WTC11 (cell line): ENCODE data around the gene CLDN7. TPM values are rescaled to one million over a fixed set of nuclear protein-coding genes. Genes with fewer than 3 reads are reported as not detected.
A peak's percentile ranks its signal among the peaks of the same experiment; 100 is the strongest.

Source experiments
- ATAC-seq: fragments of 200-7000 bp; cut with Tn5 transposase; 2 replicates; pipeline ENCODE4 v1.10.0; 2021; ENCODE audit warnings: mild to moderate bottlenecking, moderate library complexity
- CTCF ChIA-PET: fragments of 300-600 bp; sonication (Branson Sonifier 250); formaldehyde crosslinking; loops from one replicate; lab custom pipeline; 2021; ENCODE audit warnings: antibody characterized with exemption; lab: Charles Lee
- POLR2A ChIA-PET: fragments of 350-600 bp; sonication (Branson Sonifier 250); formaldehyde crosslinking; loops from one replicate; lab custom pipeline; 2021; ENCODE audit warnings: antibody characterized with exemption; lab: Charles Lee
- DNase-seq: peaks from one replicate; pipeline ENCODE4 v3.0.0; 2021; ENCODE audit warnings: low spot score
- H3K27ac Mint-ChIP-seq: 2 replicates; pipeline ENCODE4 v1.8.0; 2021; ENCODE audit warnings: mixed read lengths
- H3K27me3 Mint-ChIP-seq: 2 replicates; pipeline ENCODE4 v1.8.0; 2021; ENCODE audit warnings: low read depth, mild to moderate bottlenecking, moderate library complexity, mixed read lengths
- H3K36me3 Mint-ChIP-seq: 2 replicates; pipeline ENCODE4 v1.8.0; 2021; ENCODE audit warnings: mixed read lengths
- H3K4me1 Mint-ChIP-seq: 2 replicates; pipeline ENCODE4 v1.8.0; 2022; ENCODE audit warnings: mixed read lengths
- H3K4me3 Mint-ChIP-seq: 2 replicates; pipeline ENCODE4 v1.8.0; 2021; ENCODE audit warnings: mild to moderate bottlenecking, moderate library complexity, mixed read lengths
- H3K9me3 Mint-ChIP-seq: 2 replicates; pipeline ENCODE4 v1.8.0; 2021; ENCODE audit warnings: mixed read lengths
- CREB1 ChIP-seq: sonication (generic); formaldehyde crosslinking; IDR thresholded peaks from 2 replicates; pipeline ENCODE4 v1.8.0; 2023; ENCODE audit warnings: mild to moderate bottlenecking, missing genetic modification reagents
- CTCF ChIP-seq: fragments of 200-600 bp; IDR thresholded peaks from 2 replicates; pipeline ENCODE4 v1.8.0; 2022; ENCODE audit warnings: antibody characterized with exemption
- ELF4 ChIP-seq: sonication (generic); formaldehyde crosslinking; IDR thresholded peaks from 2 replicates; pipeline ENCODE4 v1.8.1; 2022; ENCODE audit warnings: low read depth, mild to moderate bottlenecking, moderate library complexity, missing genetic modification reagents
- EMX1 ChIP-seq: fragments of 250-450 bp; sonication (Bioruptor Pico); IDR thresholded peaks from 2 replicates; pipeline ENCODE4 v1.8.0; 2021; ENCODE audit warnings: mild to moderate bottlenecking
- KAT7 ChIP-seq: sonication (generic); formaldehyde crosslinking; IDR thresholded peaks from 2 replicates; pipeline ENCODE4 v1.8.1; 2023; ENCODE audit warnings: missing genetic modification reagents, mild to moderate bottlenecking, borderline replicate concordance
- MAX ChIP-seq: sonication (generic); formaldehyde crosslinking; IDR thresholded peaks from 2 replicates; pipeline ENCODE4 v1.8.0; 2022; ENCODE audit warnings: mild to moderate bottlenecking, missing genetic modification reagents
- MXD4 ChIP-seq: fragments of 250-450 bp; sonication (Bioruptor Pico); IDR thresholded peaks from 2 replicates; pipeline ENCODE4 v1.8.0; 2021; ENCODE audit warnings: mild to moderate bottlenecking, moderate library complexity, borderline replicate concordance
- NFATC4 ChIP-seq: fragments of 250-450 bp; sonication (Bioruptor Pico); IDR thresholded peaks from 2 replicates; pipeline ENCODE4 v1.9.0; 2021; ENCODE audit warnings: mild to moderate bottlenecking
- NFYB ChIP-seq: sonication (generic); formaldehyde crosslinking; conservative IDR thresholded peaks from 2 replicates; pipeline ENCODE4 v1.8.0; 2022; ENCODE audit warnings: low read depth, missing genetic modification reagents
- NR1H2 ChIP-seq: sonication (generic); formaldehyde crosslinking; IDR thresholded peaks from 2 replicates; pipeline ENCODE4 v1.9.0; 2021; ENCODE audit warnings: mild to moderate bottlenecking, moderate library complexity, missing genetic modification reagents
- NR2C2 ChIP-seq: sonication (generic); formaldehyde crosslinking; IDR thresholded peaks from 2 replicates; pipeline ENCODE4 v1.8.0; 2022; ENCODE audit warnings: mild to moderate bottlenecking, missing genetic modification reagents
- NR3C1 ChIP-seq: sonication (generic); formaldehyde crosslinking; conservative IDR thresholded peaks from 2 replicates; pipeline ENCODE4 v1.8.1; 2023; ENCODE audit warnings: low read depth, mild to moderate bottlenecking, missing genetic modification reagents
- RELA ChIP-seq: sonication (generic); formaldehyde crosslinking; IDR thresholded peaks from 2 replicates; pipeline ENCODE4 v1.8.1; 2022; ENCODE audit warnings: missing genetic modification reagents, mild to moderate bottlenecking, borderline replicate concordance
- SMAD4 ChIP-seq: sonication (generic); formaldehyde crosslinking; IDR thresholded peaks from 2 replicates; pipeline ENCODE4 v1.8.0; 2022; ENCODE audit warnings: mild to moderate bottlenecking, missing genetic modification reagents
- TEAD4 ChIP-seq: sonication (generic); formaldehyde crosslinking; IDR thresholded peaks from 2 replicates; pipeline ENCODE4 v1.8.0; 2022; ENCODE audit warnings: mild to moderate bottlenecking, missing genetic modification reagents
- ZNF138 ChIP-seq: sonication (generic); formaldehyde crosslinking; conservative IDR thresholded peaks from 2 replicates; pipeline ENCODE4 v1.8.1; 2022; ENCODE audit warnings: mild to moderate bottlenecking, moderate library complexity, missing genetic modification reagents
- ZNF232 ChIP-seq: sonication (generic); formaldehyde crosslinking; IDR thresholded peaks from 2 replicates; pipeline ENCODE4 v1.8.0; 2022; ENCODE audit warnings: mild to moderate bottlenecking, missing genetic modification reagents
- ZNF423 ChIP-seq: fragments of 250-450 bp; sonication (Bioruptor Pico); IDR thresholded peaks from 2 replicates; pipeline ENCODE4 v2.1.2; 2022; ENCODE audit warnings: mild to moderate bottlenecking, moderate library complexity
- ZSCAN18 ChIP-seq: fragments of 250-450 bp; sonication (Bioruptor Pico); IDR thresholded peaks from 2 replicates; pipeline ENCODE4 v2.1.2; 2022; ENCODE audit warnings: mild to moderate bottlenecking, moderate library complexity
- total RNA-seq: library from RNA; stranded (reverse); gene quantifications from 3 replicates; pipeline ENCODE4 v1.2.3, GENCODE V29; 2021
- TF ChIP-seq, protein P1 (sequence below): sonication (generic); formaldehyde crosslinking; IDR thresholded peaks from 2 replicates; pipeline ENCODE4 v1.8.1; 2023; ENCODE audit warnings: mild to moderate bottlenecking, missing genetic modification reagents, borderline replicate concordance
- TF ChIP-seq, protein P2 (sequence below): fragments of 250-450 bp; sonication (Bioruptor Pico); IDR thresholded peaks from 2 replicates; pipeline ENCODE4 v1.9.0; 2021; ENCODE audit warnings: moderate library complexity, mild to moderate bottlenecking, inconsistent platforms, borderline replicate concordance
- TF ChIP-seq, protein P3 (sequence below): sonication (generic); formaldehyde crosslinking; IDR thresholded peaks from 2 replicates; pipeline ENCODE4 v1.8.1; 2023; ENCODE audit warnings: mild to moderate bottlenecking, moderate library complexity, missing genetic modification reagents
- TF ChIP-seq, protein P4 (sequence below): fragments of 250-450 bp; sonication (Bioruptor Pico); conservative IDR thresholded peaks from 2 replicates; pipeline ENCODE4 v1.9.0; 2021; ENCODE audit warnings: mild to moderate bottlenecking

Gene CLDN7
- total RNA-seq, 1 experiment from 2014 or later, result 136 TPM

DNA sequence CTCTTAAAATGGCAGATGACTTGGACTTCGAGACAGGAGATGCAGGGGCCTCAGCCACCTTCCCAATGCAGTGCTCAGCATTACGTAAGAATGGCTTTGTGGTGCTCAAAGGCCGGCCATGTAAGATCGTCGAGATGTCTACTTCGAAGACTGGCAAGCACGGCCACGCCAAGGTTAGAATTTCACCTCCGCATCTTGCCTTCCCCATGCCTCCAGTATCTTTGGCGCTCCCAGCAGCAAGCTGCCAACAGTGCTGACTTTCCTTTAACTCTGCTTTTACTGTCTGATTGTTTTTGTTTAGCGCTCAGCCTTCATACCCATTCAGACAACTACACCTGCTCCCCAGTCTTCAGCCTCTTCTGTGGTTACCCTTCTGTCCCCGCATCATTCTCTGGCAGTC, 47.4 kb upstream of the CLDN7 start (continued):
- TF ChIP-seq CTCF (no peak), NR2C2 (CRISPR knock-in tag) (no peak), CREB1 (CRISPR knock-in tag) (no peak), ELF4 (no peak), SMAD4 (CRISPR knock-in tag) (no peak), KAT7 (CRISPR knock-in tag) (no peak), NFYB (CRISPR knock-in tag) (no peak), NR1H2 (no peak)
- TF ChIP-seq, protein P1, sequence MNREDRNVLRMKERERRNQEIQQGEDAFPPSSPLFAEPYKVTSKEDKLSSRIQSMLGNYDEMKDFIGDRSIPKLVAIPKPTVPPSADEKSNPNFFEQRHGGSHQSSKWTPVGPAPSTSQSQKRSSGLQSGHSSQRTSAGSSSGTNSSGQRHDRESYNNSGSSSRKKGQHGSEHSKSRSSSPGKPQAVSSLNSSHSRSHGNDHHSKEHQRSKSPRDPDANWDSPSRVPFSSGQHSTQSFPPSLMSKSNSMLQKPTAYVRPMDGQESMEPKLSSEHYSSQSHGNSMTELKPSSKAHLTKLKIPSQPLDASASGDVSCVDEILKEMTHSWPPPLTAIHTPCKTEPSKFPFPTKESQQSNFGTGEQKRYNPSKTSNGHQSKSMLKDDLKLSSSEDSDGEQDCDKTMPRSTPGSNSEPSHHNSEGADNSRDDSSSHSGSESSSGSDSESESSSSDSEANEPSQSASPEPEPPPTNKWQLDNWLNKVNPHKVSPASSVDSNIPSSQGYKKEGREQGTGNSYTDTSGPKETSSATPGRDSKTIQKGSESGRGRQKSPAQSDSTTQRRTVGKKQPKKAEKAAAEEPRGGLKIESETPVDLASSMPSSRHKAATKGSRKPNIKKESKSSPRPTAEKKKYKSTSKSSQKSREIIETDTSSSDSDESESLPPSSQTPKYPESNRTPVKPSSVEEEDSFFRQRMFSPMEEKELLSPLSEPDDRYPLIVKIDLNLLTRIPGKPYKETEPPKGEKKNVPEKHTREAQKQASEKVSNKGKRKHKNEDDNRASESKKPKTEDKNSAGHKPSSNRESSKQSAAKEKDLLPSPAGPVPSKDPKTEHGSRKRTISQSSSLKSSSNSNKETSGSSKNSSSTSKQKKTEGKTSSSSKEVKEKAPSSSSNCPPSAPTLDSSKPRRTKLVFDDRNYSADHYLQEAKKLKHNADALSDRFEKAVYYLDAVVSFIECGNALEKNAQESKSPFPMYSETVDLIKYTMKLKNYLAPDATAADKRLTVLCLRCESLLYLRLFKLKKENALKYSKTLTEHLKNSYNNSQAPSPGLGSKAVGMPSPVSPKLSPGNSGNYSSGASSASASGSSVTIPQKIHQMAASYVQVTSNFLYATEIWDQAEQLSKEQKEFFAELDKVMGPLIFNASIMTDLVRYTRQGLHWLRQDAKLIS, result no peak
- TF ChIP-seq, protein P2, sequence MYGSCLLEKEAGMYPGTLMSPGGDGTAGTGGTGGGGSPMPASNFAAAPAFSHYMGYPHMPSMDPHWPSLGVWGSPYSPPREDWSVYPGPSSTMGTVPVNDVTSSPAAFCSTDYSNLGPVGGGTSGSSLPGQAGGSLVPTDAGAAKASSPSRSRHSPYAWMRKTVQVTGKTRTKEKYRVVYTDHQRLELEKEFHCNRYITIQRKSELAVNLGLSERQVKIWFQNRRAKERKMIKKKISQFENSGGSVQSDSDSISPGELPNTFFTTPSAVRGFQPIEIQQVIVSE (CRISPR knock-in tag), result no peak
- TF ChIP-seq, all 79 proteins: peak for 0

- H3K27ac Mint-ChIP-seq, result peak overlapping the region; percentile 96
- DNase-seq (peak; percentile 71), ATAC-seq (peak; percentile 10)
- H3K4me1 Mint-ChIP-seq, result peaks cover 31% of the 10 kb centered on the region
- H3K4me3 Mint-ChIP-seq, result peak overlapping the region; percentile 89
- peaks cover 45% of the 10 kb centered on the region for H3K36me3 Mint-ChIP-seq
- CTCF ChIA-PET, result interaction anchor here (0.9 to 1.4 kb wide), 3 partner anchors 21 to 58 kb away, joined by 3 to 4 read pairs (median 4); partner anchors contain the start of genes CTDNEP1 and NEURL4
- H3K9me3 Mint-ChIP-seq, result peaks cover 4% of the 10 kb centered on the region
- POLR2A ChIA-PET, result interaction anchor here (0.8 to 1.1 kb wide), 3 partner anchors 21 to 274 kb away, joined by 3 to 7 read pairs (median 3); partner anchors contain the start of gene NEURL4
- peaks cover 9% of the 10 kb centered on the region for H3K27me3 Mint-ChIP-seq
- TF ChIP-seq, protein P3, sequence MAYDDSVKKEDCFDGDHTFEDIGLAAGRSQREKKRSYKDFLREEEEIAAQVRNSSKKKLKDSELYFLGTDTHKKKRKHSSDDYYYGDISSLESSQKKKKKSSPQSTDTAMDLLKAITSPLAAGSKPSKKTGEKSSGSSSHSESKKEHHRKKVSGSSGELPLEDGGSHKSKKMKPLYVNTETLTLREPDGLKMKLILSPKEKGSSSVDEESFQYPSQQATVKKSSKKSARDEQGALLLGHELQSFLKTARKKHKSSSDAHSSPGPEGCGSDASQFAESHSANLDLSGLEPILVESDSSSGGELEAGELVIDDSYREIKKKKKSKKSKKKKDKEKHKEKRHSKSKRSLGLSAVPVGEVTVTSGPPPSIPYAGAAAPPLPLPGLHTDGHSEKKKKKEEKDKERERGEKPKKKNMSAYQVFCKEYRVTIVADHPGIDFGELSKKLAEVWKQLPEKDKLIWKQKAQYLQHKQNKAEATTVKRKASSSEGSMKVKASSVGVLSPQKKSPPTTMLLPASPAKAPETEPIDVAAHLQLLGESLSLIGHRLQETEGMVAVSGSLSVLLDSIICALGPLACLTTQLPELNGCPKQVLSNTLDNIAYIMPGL (CRISPR knock-in tag), result no peak; the same call in 1 of the 2 replicates
- TF ChIP-seq ZNF138 (no peak), KAT7 (CRISPR knock-in tag) (no peak), ZSCAN18 (CRISPR knock-in tag) (no peak), ZNF232 (CRISPR knock-in tag) (no peak), TEAD4 (CRISPR knock-in tag) (no peak), EMX1 (CRISPR knock-in tag) (peak; percentile 64; the same call in 1 of the 2 replicates), MAX (CRISPR knock-in tag) (no peak), NR3C1 (CRISPR knock-in tag) (no peak), ZNF423 (CRISPR knock-in tag) (no peak), NFATC4 (CRISPR knock-in tag) (peak; percentile 20; the same call in 1 of the 2 replicates), RELA (CRISPR knock-in tag) (no peak), MXD4 (CRISPR knock-in tag) (no peak)
- TF ChIP-seq, protein P4, sequence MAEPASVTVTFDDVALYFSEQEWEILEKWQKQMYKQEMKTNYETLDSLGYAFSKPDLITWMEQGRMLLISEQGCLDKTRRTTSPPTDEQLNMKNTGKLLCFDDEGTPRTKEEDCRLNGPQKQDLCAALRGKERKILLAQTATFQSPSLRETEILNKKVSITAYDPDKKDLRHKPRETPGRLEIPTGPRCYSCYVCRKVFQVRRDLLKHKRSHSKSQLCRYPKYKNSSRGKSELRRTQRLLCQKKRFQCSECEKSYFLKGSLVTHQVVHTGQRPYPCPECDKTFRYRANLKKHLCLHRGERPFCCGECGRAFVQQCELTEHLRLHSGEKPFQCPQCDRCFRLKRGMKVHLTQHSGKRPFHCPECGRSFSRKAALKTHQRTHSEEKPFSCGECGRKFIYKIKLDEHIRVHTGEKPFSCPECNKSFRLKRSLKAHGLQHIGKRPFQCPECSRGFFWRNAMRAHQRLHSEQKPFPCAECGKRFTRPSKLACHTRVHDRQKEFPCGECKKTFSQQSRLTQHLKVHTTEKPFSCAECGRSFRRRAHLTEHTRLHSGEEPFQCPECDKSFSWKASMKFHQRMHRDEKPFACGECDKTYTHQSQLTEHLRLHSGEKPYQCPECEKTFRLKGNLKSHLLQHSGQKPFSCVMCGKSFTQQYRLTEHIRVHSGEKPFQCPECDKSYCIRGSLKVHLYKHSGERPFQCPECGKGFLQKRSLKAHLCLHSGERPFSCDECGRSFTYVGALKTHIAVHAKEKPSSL (CRISPR knock-in tag), result peak; percentile 52; the same call in 1 of the 2 replicates
These were observed 46.6 kb upstream of the CLDN7 start for GRCh38 chr17:7308625-7309433.
